Measurements from ENCODE around the gene UBL7.

DNA sequence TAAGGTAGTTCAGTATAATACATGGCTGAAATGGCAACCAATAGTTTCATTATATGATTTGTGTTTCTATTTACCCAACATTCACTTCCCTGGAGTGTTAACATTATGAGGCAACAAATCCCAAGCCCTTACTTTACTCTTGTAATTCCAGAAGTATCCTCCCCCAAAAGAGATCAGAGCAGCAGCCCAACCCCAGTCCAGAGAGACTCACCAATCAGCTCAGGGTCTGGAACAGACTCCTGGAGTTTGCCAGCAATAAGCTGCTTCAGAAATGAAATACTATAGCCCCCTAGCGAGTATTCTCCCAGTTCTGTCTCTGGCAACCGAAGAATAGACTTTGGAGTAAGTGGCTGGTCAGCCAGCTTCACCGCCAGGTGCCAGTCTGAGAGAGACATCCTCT lies 2.5 kb downstream of the UBL7 start:
- TF ChIP-seq, protein P1, sequence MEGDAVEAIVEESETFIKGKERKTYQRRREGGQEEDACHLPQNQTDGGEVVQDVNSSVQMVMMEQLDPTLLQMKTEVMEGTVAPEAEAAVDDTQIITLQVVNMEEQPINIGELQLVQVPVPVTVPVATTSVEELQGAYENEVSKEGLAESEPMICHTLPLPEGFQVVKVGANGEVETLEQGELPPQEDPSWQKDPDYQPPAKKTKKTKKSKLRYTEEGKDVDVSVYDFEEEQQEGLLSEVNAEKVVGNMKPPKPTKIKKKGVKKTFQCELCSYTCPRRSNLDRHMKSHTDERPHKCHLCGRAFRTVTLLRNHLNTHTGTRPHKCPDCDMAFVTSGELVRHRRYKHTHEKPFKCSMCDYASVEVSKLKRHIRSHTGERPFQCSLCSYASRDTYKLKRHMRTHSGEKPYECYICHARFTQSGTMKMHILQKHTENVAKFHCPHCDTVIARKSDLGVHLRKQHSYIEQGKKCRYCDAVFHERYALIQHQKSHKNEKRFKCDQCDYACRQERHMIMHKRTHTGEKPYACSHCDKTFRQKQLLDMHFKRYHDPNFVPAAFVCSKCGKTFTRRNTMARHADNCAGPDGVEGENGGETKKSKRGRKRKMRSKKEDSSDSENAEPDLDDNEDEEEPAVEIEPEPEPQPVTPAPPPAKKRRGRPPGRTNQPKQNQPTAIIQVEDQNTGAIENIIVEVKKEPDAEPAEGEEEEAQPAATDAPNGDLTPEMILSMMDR (IDR thresholded peaks at IDR 0.05; ENCODE audit: low read depth, low read length), result no peak
- TF ChIP-seq EZH2phosphoT487 (IDR thresholded peaks at IDR 0.05; ENCODE audit: low read depth), result no peak
